Body of pancreas (tissue), 4 donors: ENCODE results near the gene C3orf20.

Experiments used
- CTCF ChIP-seq, 7 experiments: fragments of 450-650 bp in 4 of 7; fragments of 200-600 bp in 3 of 7; sonication (generic) in 3 of 7; IDR thresholded peaks; one replicate each; pipeline ENCODE4 v1.5.1; 2016 to 2019; ENCODE audit warnings: antibody characterized with exemption in 7 of 7
- POLR2A ChIP-seq, 3 donors: fragments of 450-650 bp; IDR thresholded peaks; one replicate each; pipeline ENCODE4 v1.6.1; 2016; ENCODE audit warnings: antibody characterized with exemption in 3 of 3, mild to moderate bottlenecking in 2 of 3

- TF ChIP-seq POLR2A (IDR thresholded peaks at IDR 0.05): no peak
- no peak for TF ChIP-seq CTCF (IDR thresholded peaks at IDR 0.05)
Measured at GRCh38 chr3:14674841-14675240, at the start of gene C3orf20.
